Retinal pigment epithelial cell (primary cell): ENCODE data around the gene CAB39.

Experiments used
- DNase-seq: peaks from one replicate; pipeline ENCODE4 v3.0.0-alpha.2; 2010; ENCODE audit warnings: low read depth
- H3K4me3 ChIP-seq: 2 replicates; pipeline ENCODE4 v1.5.1; 2011; ENCODE audit warnings: mild to moderate bottlenecking, low read length, control low read depth, moderate library complexity
- TF ChIP-seq, protein P1 (sequence below): conservative IDR thresholded peaks from 2 replicates; pipeline ENCODE4 v1.5.1; 2011; ENCODE audit warnings: low read depth, low read length, control low read depth, inconsistent platforms

CAB39 gene

DNA sequence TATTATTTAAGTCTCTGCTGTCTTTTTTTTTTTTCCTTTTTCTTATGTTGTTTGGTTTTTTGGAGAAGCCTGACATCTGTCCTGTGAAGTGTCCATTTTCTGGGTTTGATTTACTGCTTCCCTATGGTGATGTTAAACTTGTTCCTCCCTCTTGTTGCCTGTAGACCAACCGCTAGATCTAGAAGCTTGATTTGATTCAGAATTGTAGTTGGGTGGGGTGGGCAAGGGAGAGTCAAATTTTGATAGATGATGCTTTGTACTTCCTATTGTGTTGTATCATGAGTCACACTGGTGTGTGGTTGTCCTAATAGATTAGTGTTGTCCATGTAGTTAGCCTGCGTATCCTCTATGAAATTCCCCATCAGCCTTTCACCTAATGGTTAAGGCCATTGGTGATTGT lies 35.4 kb downstream of the CAB39 start:
- TF ChIP-seq, protein P1, sequence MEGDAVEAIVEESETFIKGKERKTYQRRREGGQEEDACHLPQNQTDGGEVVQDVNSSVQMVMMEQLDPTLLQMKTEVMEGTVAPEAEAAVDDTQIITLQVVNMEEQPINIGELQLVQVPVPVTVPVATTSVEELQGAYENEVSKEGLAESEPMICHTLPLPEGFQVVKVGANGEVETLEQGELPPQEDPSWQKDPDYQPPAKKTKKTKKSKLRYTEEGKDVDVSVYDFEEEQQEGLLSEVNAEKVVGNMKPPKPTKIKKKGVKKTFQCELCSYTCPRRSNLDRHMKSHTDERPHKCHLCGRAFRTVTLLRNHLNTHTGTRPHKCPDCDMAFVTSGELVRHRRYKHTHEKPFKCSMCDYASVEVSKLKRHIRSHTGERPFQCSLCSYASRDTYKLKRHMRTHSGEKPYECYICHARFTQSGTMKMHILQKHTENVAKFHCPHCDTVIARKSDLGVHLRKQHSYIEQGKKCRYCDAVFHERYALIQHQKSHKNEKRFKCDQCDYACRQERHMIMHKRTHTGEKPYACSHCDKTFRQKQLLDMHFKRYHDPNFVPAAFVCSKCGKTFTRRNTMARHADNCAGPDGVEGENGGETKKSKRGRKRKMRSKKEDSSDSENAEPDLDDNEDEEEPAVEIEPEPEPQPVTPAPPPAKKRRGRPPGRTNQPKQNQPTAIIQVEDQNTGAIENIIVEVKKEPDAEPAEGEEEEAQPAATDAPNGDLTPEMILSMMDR: no peak
- no peak overlapping the region for H3K4me3 ChIP-seq
- DNase-seq: no peak

GRCh38 chr2:230749111-230749510 lies 36.5 kb downstream of the CAB39 start:
- H3K4me3 ChIP-seq: no peak overlapping the region
- TF ChIP-seq, protein P1: no peak
- DNase-seq: no peak

DNA sequence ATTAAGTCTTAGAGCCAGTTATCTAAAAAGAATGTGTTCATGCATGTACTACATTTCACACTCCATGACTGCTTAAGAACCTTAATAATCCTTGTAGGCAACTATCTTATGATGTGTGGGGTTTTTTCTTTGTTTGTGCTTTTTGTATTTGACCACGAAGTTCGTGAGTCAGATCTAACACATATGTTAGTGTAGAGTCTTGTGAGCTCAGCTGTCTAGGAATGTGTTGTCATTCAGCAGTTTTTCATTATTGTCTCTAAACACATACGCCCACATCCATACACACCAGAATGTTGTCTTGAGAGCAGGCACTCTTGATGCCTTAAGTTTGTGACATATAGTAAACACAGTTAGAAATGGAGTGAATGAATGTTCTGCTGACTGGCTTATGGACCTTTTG lies 38.4 kb downstream of the CAB39 start:
- TF ChIP-seq, protein P1: no peak
- no peak for DNase-seq
- no peak overlapping the region for H3K4me3 ChIP-seq

DNA sequence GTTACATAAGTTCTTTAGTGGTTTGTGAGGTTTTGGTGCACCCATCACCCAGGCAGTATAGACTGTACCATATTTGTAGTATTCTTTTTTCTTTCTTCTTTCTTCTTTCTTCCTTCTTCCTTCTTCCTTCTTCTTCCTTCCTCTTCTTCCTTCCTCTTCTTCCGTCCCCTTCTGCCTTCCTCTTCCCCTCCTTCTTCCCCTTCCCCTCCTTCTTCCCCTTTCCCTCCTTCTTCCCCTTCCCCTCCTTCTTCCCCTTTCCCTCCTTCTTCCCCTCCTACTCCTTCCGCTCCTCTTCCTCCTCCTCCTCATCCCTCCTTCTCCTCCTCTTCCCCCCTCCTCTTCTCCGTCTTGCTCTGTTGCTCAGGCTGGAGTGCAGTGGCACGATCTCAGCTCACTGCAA lies 41.6 kb downstream of the CAB39 start:
- TF ChIP-seq, protein P1: no peak
- no peak overlapping the region for H3K4me3 ChIP-seq
- no peak for DNase-seq

DNA sequence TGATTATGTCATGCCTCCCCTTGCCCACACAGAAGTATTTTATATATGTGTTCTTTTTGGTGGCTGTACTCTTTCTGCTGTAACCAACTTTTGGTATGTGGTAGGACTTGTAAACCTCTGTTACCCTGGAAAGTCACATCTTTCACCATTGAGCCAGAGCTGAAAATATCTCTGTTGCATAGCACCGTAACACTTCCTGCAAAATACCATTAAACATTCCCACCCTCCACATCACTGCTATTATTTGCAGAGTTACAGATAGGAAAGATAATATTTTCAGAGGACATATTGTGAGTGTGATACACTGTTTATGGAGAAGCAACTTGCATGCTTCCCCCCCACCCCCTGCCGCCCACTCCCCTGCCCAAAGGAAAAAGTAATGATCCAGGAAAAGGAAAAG lies 44.8 kb downstream of the CAB39 start:
- DNase-seq: no peak
- TF ChIP-seq, protein P1: no peak
- no peak overlapping the region for H3K4me3 ChIP-seq

GRCh38 chr2:230758566-230759480 lies 46.2 kb downstream of the CAB39 start:
- no peak overlapping the region for H3K4me3 ChIP-seq
- TF ChIP-seq, protein P1: no peak
- DNase-seq: no peak

GRCh38 chr2:230759481-230760167 lies 47.0 kb downstream of the CAB39 start:
- H3K4me3 ChIP-seq: no peak overlapping the region
- TF ChIP-seq, protein P1: no peak
- DNase-seq: no peak
